Body of pancreas (tissue), 4 donors: ENCODE data around the gene INVS.

Source experiments
- CTCF ChIP-seq, 7 experiments: fragments of 450-650 bp in 4 of 7; fragments of 200-600 bp in 3 of 7; sonication (generic) in 3 of 7; IDR thresholded peaks; one replicate each; pipeline ENCODE4 v1.5.1; 2016 to 2019; ENCODE audit warnings: antibody characterized with exemption in 7 of 7
- POLR2A ChIP-seq, 3 donors: fragments of 450-650 bp; IDR thresholded peaks; one replicate each; pipeline ENCODE4 v1.6.1; 2016; ENCODE audit warnings: antibody characterized with exemption in 3 of 3, mild to moderate bottlenecking in 2 of 3

DNA sequence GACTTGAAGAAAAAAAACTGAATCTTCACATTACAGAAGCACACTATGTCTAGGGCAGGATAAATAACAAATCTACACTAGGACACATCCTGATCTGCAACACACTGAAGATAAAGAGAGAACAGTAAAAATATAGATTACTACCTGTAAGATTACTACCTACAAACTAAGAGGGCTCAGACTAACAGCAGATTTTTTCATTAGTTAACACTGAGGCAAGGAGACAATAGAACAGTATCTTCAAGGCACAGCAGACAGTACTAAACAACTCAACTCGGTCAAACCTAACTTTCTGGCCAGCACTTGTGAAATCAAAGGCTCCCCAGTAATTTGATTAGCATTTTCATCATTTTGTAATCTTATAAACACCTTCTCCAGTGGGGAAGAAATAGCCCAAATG, 207.2 kb downstream of the INVS start:
- no peak for TF ChIP-seq CTCF (IDR thresholded peaks at IDR 0.05)
- no peak for TF ChIP-seq POLR2A (IDR thresholded peaks at IDR 0.05)
